ENCODE measurements around the gene GAS6.
"Not testable (repeated sequence)": the region's sequence is repeated elsewhere in the genome, so short reads cannot be mapped to it uniquely, and the experiment has no call there.

GAS6 gene

DNA sequence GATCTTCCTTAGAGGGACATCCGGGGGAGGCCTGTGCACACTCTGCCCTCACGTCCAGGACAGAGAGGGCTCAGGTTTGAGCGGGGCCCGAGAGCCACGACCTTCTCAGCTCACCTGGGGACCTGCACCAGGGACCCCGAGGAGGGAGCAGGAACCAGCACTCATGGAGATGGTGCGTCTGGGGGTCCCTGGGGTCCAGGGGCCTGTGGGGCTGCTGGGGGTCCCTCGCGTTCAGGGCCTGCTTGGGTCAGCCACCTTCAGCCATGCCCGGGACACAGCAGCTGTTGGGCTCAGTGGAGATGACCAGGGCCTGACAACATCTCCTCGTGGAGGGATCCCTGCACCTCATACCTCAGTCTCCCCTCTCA, 57.8 kb downstream of the GAS6 start:
- DNase-seq (ENCODE audit: low spot score) = no peak

DNA sequence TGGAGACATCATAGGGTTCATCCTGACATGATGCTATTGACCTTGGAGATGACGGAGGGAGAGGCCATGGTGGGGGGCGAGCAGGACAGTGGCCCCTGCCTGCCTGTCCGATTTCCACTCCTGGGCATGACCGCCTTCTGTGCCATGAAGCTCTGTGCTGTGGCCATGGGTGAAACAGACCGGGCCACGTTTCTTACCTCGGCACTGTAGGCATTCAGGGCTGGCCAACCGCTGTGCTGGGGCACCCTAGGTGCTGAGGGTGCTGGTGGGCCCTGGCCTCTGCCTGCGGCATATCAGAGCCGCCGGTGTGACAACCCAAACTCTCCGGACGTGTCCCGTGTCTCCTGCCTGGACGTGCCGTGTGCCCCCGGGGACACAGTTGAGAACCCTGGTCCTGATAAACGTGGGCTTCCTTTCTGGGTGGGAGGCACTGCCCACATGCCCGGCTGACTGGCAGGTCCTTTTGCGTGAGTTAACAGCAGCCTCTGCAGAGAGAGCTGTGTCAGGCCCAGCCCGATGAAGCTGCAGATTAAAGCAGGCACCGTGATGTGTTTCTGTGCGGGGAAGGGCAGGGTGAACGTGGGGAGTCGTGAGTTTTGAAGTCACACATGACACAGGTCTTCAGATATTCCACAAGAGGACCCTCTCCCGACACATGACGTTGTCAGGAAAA, 58.3 kb downstream of the GAS6 start:
- no peak for DNase-seq (ENCODE audit: low spot score)

DNA sequence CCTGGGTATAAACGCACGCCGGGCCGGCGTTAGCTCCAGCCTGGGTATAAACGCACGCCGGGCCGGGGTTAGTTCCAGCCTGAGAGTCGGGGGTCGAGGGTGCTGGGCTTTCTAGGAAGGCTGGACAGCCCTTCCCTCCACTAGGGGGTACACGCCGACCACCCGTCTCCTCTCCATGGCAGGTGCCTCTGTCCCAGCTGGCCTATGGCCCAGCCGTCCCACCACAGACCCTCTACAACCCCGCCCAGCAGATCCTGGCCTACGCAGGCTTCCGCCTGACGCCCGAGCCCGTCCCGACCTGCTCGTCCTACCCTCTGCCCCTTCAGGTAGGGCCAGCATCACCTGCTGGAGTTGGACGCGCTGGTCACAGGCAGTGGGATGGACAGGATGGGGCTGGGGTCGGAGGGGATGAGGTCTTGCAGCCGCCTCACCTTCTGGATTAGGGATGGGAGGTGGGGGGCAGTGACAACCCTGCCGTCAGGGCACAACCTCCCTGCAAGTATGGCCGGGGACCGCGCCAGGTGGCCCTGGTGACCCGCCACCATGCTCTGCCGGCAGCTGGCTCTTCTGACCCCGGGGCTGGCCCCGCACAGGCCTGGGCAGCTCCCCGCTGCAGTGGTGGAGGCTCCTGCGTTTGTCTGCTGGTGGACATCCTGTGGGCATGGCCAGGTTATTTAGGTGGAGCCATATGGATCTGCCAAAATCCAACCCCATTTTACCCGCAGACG, 59.0 kb downstream of the GAS6 start:
- no peak for DNase-seq (ENCODE audit: low spot score)

DNA sequence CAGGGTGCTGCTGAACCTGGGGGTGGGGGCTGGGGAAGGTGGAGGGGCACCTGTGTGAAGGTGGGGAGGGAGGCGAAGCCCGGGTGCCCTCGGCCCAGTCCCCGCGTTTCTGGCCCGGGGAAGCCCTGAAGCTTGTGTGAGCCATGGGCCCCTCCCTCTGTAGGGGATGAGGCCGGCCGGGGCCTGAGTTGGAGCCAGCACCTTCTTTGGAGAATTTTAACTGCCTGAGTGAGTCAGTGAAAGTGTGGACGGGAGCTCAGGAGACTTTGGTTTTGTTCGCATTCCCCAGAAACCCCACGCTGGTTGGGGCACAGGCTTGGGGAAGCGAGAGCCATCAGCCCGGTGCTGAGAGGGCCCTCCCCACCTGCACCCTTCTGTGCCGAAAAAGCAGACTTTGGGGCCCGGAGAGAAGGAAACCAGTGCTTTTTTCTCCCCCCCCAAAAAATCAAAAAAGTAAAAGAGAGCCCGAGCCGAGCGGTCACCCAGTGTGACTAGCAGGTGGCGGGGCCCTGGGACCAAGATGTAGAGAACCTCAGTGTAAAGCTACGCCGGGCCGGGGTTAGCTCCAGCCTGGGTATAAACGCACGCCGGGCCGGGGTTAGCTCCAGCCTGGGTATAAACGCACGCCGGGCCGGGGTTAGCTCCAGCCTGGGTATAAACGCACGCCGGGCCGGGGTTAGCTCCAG, 59.7 kb downstream of the GAS6 start:
- DNase-seq (ENCODE audit: low spot score) = no peak

DNA sequence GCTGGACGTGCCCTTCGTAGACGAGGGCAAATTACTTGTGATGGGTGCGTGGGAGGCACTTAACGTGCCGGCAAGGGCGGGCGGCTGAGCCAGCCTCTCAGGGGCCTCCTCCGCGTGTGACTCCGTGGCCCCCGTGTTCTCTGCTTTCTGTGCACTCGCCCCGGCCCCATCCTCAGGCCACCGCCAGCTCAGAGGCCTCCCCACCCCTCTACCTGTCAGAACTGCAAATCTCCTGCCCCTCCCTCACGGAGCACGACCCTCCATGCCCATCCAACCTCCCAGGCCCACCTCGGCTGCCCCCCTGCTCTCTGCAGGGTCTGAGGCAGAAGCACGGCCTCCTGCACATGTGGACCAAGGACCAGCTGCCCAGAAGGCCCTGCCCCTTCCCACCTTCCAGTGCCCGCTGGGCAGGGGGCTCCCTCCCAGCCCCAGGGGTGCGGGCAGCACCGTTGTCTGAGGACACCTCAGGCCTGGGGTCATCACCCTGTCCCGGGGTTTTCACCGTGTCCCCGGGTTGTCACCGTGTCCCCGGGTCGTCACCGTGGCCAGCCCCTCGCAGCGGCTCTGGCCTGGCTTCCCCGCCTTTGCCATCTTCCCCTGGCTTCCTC, 60.4 kb downstream of the GAS6 start:
- DNase-seq (ENCODE audit: low spot score) = no peak

DNA sequence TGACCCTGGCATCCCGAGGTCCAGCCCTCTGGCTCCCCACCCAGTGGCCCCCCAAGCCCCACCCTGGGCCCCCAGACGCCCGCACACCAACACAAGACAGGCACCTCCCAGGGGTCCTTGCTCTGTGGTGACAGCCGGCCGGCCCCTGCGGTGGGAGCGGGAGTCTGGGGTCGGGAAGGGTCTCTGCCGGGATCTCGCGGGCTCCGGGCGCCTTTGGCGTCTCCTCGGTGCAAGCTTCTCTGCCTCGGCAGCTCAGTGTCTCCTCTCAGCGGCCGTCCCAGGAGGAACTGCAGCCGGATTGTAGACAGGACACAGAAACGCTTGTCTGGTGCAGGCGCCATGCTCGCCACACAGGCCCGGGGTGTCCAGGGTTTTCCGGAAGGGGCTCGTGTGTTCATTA, 61.1 kb downstream of the GAS6 start:
- DNase-seq (ENCODE audit: low spot score) = no peak

DNA sequence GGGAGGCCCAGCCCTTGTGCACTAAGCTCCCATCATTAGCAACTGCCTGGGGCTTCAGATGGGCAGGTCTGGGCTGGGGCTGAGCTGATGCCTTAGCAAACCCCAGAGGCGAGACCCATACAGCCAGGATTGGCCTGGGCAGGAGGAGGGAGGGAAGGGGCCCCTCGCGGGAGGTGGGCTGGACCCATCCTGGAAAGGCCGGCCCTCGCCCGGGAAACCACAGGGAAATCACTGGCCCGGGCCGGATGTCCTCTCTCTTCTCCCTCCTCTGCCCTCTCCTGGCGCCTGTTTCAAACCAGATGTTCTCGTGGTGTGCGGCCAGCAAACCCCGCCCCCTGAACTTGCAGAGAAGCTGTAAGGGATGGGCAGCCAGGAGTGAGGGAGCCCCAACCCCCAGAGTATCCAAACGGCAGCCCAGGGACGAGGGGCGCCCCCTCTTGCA, 61.8 kb downstream of the GAS6 start:
- DNase-seq (ENCODE audit: low spot score) = no peak

DNA sequence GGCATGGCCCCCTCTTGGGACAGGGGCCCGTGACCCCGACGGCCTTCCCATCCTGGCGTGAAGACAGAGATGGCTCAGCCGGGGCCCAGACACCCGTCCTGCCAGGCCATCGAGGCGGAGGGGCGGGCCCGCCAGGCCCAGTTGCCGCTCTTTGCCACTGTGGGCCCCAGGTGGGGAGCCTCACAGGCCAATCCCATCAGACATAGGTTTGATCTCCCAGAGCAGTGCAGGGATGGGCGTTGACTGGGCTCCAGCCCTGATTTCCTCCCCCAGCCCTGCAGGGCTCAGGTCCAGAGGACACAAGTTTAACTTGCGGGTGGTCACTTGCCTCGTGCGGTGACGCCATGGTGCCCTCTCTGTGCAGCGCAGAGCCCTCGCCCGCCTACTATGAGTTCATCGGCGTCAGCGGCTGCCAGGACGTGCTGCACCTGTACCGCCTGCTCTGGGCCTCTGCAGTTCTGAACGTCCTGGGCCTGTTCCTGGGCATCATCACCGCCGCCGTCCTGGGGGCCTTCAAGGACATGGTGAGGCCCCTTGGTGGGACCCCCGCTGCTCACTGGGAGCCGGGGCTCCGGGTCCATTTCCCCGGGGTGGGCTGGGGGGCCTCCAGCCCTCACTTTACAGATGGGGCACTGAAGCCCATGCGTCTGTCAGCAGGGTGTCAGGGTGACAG, 62.5 kb downstream of the GAS6 start:
- DNase-seq (ENCODE audit: low spot score) = no peak

DNA sequence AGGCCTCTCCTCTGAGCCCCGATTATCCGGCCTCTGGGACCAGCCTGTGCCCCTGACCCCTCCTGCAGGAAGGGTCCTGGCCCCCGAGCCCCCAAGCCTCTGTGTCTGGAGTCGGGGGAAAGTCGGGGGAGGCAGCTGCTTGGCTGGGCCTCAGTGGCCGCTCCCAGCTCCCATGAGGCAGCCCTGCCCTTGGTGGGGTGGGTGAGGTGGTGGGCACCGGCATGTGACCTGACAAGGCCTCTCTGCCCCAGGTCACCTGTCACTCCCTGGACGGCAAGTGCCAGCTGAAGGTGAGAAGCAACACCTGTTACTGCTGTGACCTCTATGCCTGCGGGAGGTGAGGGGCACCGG, 63.3 kb downstream of the GAS6 start:
- no peak for DNase-seq (ENCODE audit: low spot score)

DNA sequence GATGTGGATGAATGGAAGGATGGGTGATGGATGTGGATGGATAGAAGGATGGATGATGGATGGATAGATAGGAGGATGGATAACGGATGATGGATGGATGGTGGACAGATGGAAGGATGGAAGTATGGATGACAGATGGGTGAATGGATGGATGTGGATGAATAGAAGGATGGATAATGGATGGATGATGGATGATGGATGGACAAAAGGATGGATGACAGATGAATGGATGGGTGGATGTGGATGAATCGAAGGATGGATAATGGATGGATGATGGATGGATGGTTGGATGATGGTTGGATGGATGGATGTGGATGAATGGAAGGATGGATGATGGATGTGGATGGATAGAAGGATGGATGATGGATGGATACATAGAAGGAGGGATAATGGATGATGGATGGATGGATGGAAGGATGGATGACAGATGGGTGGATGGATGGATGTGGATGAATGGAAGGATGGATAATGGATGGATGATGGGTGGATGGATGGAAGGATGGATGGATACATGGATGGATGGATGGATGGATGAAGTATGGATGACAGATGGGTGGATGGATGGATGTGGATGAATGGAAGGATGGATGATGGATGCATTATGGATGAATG, 65.6 kb downstream of the GAS6 start:
- DNase-seq (ENCODE audit: low spot score) = no peak

DNA sequence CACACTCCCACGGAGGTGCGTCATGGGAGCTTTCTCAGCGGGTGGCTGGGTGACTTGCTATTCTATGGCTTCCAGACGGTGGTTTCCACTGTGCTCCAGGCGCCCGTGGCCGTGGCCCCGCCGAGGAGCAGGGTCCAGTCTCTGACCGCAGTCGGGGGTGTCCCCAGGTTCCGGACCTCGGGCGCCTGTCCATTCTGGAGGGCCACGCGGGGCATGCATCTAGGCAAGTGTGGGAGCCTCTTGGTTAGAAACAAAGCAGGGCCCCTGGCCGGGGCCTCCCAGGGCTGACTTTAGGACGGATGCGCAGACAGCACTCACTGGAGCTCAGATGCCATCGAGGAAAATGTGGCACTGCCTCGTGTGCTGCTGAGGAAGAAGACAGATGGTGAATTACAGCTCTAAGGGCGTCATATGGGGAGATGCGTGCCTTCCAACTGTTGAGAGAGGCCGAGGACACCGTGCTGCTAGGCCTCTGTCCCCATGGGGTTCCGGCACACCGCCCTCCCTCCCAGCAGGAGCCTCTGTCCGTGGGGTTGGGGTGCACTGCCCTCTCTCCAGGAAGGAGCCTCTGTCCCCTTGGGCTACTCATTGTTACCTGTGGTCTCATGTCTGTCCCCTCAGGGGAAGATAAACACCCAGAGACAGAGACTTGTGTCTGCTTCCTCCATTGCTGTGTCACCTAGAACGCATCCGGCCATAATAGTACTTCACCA, 66.8 kb downstream of the GAS6 start:
- DNase-seq (ENCODE audit: low spot score) = no peak

DNA sequence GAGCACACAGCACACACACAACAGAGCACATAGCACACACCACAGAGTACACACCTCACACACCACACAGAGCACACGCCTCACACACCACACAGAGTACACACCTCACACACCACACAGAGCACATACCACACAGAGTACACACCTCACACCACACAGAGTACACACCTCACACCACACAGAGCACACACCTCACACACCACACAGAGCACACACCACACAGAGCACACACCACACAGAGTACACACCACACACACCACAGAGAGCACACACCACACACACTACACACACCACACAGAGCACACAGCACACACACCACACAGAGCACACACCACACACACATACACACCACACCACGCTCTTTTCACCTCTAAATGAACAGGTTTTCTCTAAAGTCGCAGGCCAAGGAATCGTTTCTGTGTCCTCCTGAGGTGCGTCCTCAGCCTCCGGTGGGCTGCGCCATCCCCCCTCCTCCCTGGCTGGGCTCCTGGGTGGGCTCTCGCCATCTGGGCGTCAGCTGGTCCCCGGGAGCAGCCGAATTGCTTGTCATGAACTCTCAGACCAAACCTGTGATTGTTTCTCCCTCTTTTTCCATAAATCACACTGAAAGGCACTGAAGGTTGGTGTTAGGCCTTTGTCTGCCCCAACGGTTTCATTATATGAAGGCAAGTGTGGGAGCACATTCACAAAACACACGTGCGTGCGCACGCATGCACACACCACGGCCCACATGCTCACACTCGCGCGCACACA, 67.5 kb downstream of the GAS6 start:
- no peak for DNase-seq (ENCODE audit: low spot score)

DNA sequence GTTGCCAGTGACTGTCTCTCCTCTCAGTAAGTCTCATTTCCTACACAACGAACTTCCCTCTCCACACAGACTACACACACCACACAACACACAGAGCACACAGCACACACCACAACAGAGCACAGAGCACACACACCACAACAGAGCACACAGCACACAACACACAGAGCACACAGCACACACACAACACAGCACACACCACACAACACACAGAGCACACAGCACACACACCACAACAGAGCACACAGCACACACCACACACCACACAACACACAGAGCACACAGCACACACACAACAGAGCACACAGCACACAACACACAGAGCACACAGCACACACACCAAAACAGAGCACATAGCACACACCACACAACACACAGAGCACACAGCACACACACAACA, 68.5 kb downstream of the GAS6 start:
- DNase-seq (ENCODE audit: low spot score) = not testable (repeated sequence)

DNA sequence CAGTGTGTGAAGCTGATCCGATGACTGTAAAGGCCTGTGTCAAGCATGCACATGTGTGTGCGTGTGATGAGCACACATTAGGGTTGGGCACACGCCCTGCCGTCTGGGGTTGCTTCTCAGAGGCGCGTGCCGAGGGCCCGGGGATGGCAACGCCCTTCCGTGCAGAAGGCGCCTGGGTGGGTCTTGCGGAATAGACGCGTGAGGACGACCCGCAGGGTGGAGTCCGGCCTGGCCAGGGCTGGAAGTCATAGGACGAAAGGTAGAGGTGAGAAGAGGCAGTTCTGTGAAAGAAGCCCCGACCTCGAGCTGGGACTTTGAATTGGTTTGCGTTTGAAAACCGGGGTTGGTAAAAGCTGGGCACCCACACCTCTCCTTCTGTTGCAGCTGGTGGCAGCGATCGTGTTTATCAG, 69.1 kb downstream of the GAS6 start:
- no peak for DNase-seq (ENCODE audit: low spot score)

DNA sequence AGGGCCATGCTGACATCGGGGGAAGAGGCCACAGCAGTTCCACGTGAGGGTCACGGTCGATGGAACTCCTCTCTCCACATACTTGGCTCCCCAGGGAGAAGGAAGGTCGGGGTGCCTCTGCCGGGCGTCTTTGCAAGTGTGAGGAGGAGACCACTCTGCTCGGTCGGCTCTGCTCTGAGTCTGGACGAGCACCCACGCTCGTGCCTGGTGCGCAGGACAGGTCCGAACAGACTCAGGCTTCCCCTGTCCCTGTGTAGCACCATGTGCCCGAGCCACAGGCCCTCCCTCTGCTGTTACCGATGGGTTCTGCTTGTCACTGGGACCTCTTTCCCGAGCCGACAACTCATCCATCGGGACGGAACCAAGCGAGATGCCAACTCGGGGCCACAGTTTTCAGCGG, 69.8 kb downstream of the GAS6 start:
- no peak for DNase-seq (ENCODE audit: low spot score)

DNA sequence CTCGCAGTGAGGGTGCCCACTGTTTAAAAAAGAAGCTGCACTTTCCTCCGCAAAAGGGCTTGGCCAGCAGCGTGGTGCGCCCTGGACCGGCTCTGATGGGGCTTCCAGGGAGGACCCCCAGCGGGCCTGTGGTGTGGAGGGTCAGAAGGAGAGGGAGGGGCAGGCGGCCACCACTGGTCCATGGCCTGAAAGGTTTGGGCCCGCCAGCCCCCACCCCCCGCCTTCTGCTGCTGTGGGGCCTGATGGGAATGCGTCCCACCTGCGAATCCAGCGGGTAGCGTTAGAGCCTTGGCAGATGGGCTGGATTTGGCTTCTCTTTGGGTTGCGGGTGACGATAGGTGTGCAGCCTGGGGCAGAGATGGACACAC, 70.2 kb downstream of the GAS6 start:
- DNase-seq (ENCODE audit: low spot score) = no peak

DNA sequence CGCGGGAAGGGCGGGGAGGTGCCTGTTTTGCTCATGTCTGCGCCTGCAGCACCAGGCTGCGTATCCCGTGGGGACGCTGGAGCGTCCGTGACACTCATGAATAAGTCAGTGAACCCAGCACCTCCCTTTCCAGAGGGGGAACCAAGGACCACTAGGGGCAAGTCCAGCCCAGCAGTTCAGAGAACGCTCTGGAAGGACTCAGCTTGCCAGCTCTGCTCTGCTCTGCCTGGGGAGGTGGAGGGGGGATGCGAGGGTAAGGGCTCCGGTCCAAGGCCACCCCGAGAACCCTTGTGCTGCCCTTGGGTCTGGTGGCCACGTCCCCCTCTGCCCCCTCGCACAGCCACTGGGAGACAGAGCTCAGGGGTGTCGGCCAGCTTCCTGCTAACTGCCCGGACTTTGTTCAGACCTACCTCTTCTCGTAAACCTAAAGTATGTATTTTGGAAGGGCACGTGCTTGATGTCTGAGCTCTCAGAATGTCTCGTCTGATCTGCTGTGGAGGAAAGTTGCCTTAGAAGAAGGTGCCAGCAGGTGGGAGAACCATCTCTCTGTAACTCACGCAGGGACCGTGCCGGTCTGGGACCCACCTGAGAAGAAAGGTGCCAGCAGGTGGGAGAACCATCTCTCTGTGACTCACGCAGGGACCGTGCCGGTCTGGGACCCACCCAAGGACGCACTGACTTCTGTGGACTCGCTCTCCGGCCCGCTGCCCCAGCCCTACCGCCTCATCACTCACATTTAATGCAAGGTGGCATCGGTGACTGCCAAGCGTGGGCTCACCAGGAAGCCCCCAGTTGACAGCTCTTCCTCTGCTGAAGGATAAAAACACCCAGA, 70.8 kb downstream of the GAS6 start:
- DNase-seq (ENCODE audit: low spot score) = no peak

DNA sequence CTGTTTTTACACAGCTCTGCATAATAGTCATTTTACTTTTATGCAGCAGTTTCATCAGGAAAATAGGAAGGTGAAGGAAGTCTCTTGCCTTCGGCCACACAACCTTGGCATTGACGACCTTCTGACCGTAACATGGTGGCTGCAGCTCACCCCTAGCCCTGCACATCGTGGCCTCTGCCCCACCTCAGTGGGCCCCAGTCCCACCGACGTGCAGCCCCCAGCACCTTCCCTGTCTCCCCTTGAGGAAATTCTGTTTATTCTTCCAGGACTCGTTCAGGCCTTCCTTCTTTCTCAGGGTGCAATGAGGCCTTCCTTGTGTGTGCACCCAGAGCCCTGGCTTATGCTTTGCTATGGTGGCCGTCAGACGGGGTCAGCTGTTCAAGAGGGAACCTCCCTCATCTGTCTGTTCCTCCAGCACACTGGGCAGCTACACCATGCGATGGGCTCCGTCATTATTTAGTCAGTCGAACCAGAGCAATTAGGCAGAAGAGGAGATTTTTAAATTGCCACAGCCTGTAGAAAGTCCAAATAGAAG, 71.6 kb downstream of the GAS6 start:
- DNase-seq (ENCODE audit: low spot score) = no peak

DNA sequence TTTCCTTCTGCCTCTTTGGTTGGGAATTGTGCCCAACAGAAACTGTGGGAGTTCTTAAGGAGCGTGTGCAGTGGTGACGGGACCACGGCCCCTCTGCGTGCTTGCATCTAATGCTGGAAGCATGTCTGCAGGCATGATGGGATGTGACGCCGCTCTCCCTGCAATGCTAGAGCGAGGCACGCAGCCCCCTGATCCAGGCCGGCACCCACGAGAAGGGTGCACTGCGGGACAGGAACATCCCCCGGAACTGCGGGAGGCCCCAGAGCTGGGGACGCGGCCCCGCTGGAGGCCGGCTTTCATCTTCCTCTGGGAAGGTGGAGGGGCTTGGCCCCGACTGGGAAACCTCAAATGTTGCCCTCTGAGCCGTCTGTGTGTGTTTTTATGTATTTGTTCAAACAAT, 72.1 kb downstream of the GAS6 start:
- DNase-seq (ENCODE audit: low spot score) = no peak

DNA sequence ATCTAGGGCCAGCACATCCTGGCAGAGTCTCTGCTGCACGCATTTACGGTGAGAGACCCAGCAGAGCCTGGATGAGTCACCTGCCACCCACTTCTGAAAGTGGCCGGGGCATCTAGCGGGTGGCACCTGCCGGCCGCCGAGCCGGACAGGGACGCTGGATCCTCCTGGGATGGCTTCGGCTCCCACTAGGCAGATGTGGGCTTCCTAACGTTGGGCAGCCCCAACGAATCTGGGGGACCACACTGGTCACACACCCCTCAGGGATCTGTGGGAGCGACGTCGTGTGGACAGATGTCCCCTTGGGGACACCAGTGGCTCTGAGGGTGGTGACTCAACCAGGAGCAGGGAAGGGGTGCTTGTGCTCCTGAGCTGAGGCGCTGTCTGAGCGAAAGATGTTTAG, 72.7 kb downstream of the GAS6 start:
- DNase-seq (ENCODE audit: low spot score) = no peak
